Lung (tissue), 12 donors: Measurements from ENCODE around the gene XIST. TPM values are rescaled to one million over a fixed set of nuclear protein-coding genes. Genes with fewer than 3 reads are reported as not detected.
"Not testable (repeated sequence)": the region's sequence is repeated elsewhere in the genome, so short reads cannot be mapped to it uniquely, and the experiment has no call there.

Experiments
- ATAC-seq: fragments of 200-7000 bp; cut with Tn5 transposase; one replicate; pipeline ENCODE4 v1.9.1; 2020; ENCODE audit warnings: moderate number of reproducible peaks; ENCODE audit not compliant: insufficient read depth, low FRiP score
- DNase-seq, 3 donors: peaks; one replicate each; pipeline ENCODE4 v3.0.0-alpha.2; 2013 to 2017
- H3K27ac ChIP-seq, 2 donors: one replicate each; pipeline ENCODE4 v1.5.1; 2013; ENCODE audit warnings: mild to moderate bottlenecking in 2 of 2, moderate library complexity in 2 of 2, control low read depth in 1 of 2, inconsistent platforms in 1 of 2, low read depth in 1 of 2, low read length in 1 of 2
- H3K27me3 ChIP-seq, 3 donors: one replicate each; pipeline ENCODE4 v1.5.1; 2013; ENCODE audit warnings: low read length in 2 of 3; ENCODE audit not compliant: control insufficient read depth in 3 of 3, insufficient read depth in 3 of 3
- H3K36me3 ChIP-seq, 4 donors: one replicate each; pipeline ENCODE4 v1.5.1; 2013; ENCODE audit warnings: low read length in 4 of 4, mild to moderate bottlenecking in 1 of 4, moderate library complexity in 1 of 4; ENCODE audit not compliant: control insufficient read depth in 4 of 4, insufficient read depth in 4 of 4
- H3K4me1 ChIP-seq, 5 donors: one replicate each; pipeline ENCODE4 v1.5.1; 2013; ENCODE audit warnings: low read length in 5 of 5, mild to moderate bottlenecking in 2 of 5, moderate library complexity in 1 of 5; ENCODE audit not compliant: control insufficient read depth in 5 of 5, insufficient read depth in 5 of 5
- H3K4me3 ChIP-seq: one replicate; pipeline ENCODE4 v1.5.1; 2013; ENCODE audit warnings: mild to moderate bottlenecking, control low read depth, moderate library complexity
- H3K9ac ChIP-seq, 2 donors: one replicate each; pipeline ENCODE4 v1.5.1; 2013; ENCODE audit warnings: low read length in 2 of 2, control low read depth in 1 of 2; ENCODE audit not compliant: insufficient read depth in 1 of 2
- H3K9me3 ChIP-seq, 4 donors: one replicate each; pipeline ENCODE4 v1.5.1; 2013; ENCODE audit warnings: low read length in 3 of 4, mild to moderate bottlenecking in 1 of 4, moderate library complexity in 1 of 4; ENCODE audit not compliant: control insufficient read depth in 4 of 4, insufficient read depth in 3 of 4
- WGBS, 2 donors: extraction: QIAGEN DNeasy Blood & Tissue Kit; methylation state at CpG; one replicate each; pipeline ENCODE4 v1.1.7; 2013; 5-methylcytosine and 5-hydroxymethylcytosine counted together
- polyA plus RNA-seq, 2 donors: library from polyadenylated mRNA; stranded (reverse); fragments of 200-250 nt; gene quantifications; one replicate each; pipeline ENCODE4 v1.2.1, GENCODE V29; 2013
- total RNA-seq, 2 donors: library from RNA; depleted of rRNA in 1 of 2; stranded (reverse); fragments of >200 nt in 1 of 2; gene quantifications; one replicate each; pipeline ENCODE4 v1.2.1, GENCODE V29; 2014 to 2021
- TF ChIP-seq, protein P1 (sequence below): IDR thresholded peaks from 2 replicates; pipeline ENCODE4 v1.5.1; 2012; ENCODE audit warnings: mild to moderate bottlenecking; ENCODE audit errors: control extremely low read depth, extremely low read depth
- donor health status: control.
- donor health status: control.
- donor health status: Bipolar disorder and iron deficiency.
- donor health status: healthy.
- donor health status: DM: yes; HTN: yes; CAD: no.

Gene XIST
- total and polyA plus RNA-seq, 4 donors = 0.05 to 615 (median 230) TPM

DNA sequence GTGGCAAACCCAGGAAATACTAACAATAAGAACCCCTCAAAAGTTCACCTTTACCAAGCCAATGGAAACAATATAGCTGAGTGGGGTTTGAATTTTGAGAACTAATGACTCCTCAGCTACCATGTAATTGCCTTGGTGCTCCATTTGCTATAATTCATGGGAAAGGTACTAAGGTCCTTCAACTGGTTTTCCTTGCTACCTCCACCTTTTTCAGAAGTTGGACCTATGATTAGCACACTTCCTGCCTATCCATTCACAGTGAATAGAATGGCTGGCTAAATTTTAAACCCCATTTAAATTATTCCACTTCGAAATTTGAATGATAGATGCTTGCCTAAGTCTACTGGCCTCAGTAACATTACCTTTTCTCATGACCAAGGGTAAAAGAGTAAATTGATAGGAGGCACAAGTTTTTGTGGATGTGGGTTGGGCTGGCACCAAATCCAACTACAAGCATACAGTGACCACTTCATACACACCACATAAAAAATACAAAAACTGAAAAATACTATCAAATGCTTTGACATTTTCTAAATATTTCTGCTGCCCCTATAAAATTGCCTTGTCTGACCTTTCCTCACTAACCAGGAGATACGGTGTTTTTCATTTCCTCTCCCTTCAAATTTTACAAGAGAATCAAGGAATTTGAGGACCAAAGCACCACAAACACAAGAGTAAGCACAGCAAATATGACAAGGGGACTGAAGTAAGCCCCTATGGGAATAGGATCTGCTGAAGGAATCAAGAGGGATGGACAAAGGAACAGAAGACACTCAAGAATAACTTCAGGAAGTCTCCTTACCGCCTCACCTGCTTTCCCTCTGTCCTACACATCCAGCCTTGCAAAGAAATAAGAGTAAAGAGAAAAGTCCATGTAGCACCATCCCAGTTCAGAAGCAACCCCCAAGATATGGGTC lies 34.1 kb downstream of the XIST start:
- Histone ChIP-seq H3K9me3 (no peaks in the 10 kb centered on the region), H3K27ac (no peak overlapping the region), H3K27me3 (no peaks in the 10 kb centered on the region), H3K4me1 (no peaks in the 10 kb centered on the region), H3K9ac (no peak overlapping the region), H3K4me3 (no peak overlapping the region), H3K36me3 (peaks cover 0 to 5% (median 2%) of the 10 kb centered on the region in 4 donors)
- ATAC-seq (no peak), DNase-seq (no peak)
- 84 to 87% methylated on average over 3 of the region's 3 CpGs for WGBS, 2 donors
- TF ChIP-seq, protein P1, sequence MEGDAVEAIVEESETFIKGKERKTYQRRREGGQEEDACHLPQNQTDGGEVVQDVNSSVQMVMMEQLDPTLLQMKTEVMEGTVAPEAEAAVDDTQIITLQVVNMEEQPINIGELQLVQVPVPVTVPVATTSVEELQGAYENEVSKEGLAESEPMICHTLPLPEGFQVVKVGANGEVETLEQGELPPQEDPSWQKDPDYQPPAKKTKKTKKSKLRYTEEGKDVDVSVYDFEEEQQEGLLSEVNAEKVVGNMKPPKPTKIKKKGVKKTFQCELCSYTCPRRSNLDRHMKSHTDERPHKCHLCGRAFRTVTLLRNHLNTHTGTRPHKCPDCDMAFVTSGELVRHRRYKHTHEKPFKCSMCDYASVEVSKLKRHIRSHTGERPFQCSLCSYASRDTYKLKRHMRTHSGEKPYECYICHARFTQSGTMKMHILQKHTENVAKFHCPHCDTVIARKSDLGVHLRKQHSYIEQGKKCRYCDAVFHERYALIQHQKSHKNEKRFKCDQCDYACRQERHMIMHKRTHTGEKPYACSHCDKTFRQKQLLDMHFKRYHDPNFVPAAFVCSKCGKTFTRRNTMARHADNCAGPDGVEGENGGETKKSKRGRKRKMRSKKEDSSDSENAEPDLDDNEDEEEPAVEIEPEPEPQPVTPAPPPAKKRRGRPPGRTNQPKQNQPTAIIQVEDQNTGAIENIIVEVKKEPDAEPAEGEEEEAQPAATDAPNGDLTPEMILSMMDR = no peak

DNA sequence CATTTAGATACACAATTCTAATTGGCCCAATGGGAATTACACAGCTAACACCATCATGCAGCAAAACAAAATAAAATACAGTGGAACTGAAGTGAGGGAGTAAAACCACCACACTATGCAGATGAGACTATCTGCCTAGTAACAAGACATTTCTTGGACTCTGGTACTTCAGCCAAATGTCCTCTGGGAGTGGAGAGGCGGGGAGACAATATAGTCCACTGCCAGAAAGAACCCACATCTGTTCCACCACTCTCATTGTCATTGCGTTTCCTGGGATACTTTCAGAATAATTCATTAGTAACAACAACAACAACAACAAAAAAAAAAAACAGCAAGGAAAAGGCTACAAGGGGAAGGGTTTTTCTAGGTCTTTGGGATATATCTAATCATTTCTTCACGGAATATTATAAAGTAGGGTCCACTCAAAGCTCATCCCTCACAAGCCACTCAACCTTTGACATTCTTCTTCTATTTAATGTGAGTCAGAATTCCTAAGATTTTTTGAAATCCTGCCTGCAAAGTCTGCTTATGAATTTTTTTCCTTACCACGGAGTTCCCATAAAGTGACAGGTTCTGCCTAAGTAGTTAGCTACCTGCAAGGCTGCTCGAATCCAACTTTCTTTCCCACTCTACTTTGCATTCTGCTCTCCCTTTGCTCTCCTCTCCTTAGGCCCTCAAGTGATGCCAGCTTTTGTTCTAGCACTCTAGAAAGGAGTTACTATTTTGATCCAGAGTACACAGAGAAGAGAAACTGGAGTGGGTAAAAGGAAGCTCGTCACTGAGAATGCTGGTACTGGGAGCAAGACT lies 34.9 kb downstream of the XIST start:
- TF ChIP-seq, protein P1 = no peak
- Histone ChIP-seq H3K4me3 (no peak overlapping the region), H3K36me3 (peaks cover 0 to 5% (median 1%) of the 10 kb centered on the region in 4 donors), H3K9me3 (no peaks in the 10 kb centered on the region), H3K27ac (no peak overlapping the region), H3K27me3 (no peaks in the 10 kb centered on the region), H3K4me1 (no peaks in the 10 kb centered on the region), H3K9ac (no peak overlapping the region)
- ATAC-seq = no peak
- WGBS, 2 donors = 68 to 74% methylated on average over 6 of the region's 6 CpGs
- no peak for DNase-seq

DNA sequence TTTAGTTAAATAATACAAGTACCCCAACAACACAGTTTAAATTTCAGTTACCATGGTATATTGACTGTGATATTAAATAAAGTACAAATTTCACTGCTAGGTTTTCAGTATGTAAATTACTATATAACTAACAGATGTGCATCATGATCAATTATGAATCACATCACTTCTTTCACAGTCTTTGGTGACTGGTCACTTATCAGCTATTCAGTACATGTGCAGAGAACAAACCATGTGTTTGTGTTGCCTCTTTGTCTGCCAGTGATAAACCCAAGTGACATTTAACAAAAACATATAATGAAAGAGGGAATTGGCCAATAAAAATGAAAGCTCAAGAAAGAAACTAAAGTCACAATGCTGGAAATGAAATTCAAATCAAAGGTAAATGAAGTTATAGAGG lies 40.3 kb downstream of the XIST start:
- H3K9me3 ChIP-seq = no peaks in the 10 kb centered on the region
- no peak for ATAC-seq
- DNase-seq = no peak

DNA sequence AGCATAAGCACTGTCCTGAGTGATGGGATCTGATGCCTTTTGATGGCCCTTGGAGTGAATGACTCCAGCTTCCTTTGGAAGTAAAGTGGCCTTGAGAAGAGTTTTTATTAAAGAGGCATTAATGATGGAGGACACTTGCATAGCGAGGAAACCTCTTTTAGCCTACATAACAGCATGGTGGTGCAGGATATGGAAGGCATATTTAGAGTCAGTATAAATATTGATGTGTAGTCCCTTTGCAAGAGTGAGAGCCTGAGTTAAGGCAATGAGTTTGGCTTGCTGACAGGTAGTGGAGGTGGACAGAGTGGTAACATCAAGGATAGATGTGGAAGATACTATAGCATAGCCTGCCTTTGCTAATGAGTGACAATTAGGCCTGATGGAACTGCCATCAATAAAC lies 48.4 kb downstream of the XIST start:
- not testable (repeated sequence) for H3K4me3 ChIP-seq, H3K9ac ChIP-seq, DNase-seq, H3K9me3 ChIP-seq, H3K4me1 ChIP-seq, ATAC-seq, H3K36me3 ChIP-seq, H3K27ac ChIP-seq
- WGBS, 2 donors = 93% methylated on average over 1 of the region's 1 CpG
- H3K27me3 ChIP-seq = peaks cover 0 to 15% (median 0%) of the 10 kb centered on the region in 3 donors

More for the DNA sequence above, 40.3 kb downstream of the XIST start:
- no peaks in the 10 kb centered on the region for H3K36me3 ChIP-seq
- no peak overlapping the region for H3K4me3 ChIP-seq
- peaks cover 0 to 3% (median 0%) of the 10 kb centered on the region in 3 donors for H3K27me3 ChIP-seq
- H3K4me1 ChIP-seq = no peaks in the 10 kb centered on the region
- H3K9ac ChIP-seq = no peak overlapping the region
- TF ChIP-seq, protein P1 = no peak
- no peak overlapping the region for H3K27ac ChIP-seq
